ENCODE results near the gene SKA3.

DNA sequence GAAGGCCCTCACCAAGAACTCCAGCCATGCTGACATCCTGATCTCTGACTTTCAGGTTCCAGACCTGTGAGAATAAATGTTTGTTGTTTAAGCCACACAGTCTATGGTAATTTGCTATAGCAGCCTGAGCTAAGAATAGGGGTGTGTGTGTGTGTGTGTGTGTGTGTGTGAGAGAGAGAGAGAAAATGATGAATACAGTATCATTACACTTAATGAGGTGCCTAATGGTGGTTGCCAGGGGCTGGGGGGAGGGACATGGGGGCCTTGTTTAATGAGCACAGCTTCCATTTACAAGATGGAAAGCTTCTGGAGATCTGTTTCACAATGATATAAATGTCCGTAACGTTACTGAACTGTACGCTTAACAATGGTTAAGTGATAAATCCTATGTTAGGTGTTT lies 61.1 kb downstream of the SKA3 start:
- TF ChIP-seq CTCF (optimal IDR thresholded peaks at IDR 0.05 in 1 of 3, IDR thresholded peaks at IDR 0.05 in 1 of 3, conservative IDR thresholded peaks at IDR 0.05 in 1 of 3; ENCODE audit: extremely low read depth in 1 of 3, insufficient read depth in 2 of 3, low read length in 3 of 3) (no peak), EZH2 (IDR thresholded peaks at IDR 0.05; ENCODE audit: low read length) (no peak)
